ENCODE results near the gene SREBF1. TPM values are rescaled to one million over a fixed set of nuclear protein-coding genes. Genes with fewer than 3 reads are reported as not detected.

Gene SREBF1
- total and polyA plus RNA-seq, 8 donors = 13.1 to 207 (median 80.3) TPM

DNA sequence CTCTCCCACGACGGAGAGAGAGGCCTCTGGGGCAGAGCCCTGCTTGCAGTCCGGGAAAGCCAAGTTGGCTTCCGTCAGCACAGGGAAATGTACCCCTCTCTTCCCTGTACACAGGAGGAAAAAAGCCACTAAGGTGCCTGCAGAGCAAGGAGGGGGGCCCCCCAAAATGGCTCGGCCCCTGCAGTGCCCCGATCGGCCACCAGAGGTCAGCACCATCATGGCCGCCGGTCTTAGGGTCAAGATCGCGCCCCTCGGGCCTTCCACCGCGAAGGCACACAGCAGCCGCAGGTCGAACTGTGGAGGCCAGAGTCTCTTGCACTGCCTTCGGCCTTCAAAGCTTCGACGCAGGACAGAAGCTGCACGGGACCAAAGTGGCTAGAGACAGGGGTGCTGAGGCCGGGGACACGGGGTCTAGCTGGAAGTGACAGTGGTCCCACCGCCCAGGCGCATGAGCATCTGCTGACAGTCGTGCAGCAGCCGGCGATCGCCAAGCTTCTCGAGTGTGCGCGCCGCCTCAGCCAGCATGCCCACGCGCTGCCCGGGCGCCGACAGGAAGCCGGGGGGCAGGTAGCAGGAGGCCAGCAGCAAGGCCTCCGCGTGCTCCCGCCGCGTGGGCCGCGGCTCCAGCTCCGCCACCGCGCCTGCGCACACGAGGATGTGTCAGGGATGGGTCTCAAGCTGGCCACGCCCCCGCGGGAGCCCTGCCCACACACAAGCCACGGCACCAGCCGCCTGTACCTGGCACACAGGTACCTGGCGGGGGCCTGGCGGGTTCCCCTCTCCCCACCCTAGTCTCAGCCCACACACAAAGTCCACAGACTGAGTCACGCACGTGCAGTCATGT is 24.4 kb downstream of the SREBF1 start:
- Histone ChIP-seq H3K27me3 (no peaks in the 10 kb centered on the region), H3K4me1 (peaks cover 26 to 68% (median 47%) of the 10 kb centered on the region in 4 donors), H3K9me3 (no peaks in the 10 kb centered on the region), H3K27ac (peak overlapping the region; percentile 24 to 71 (median 58)), H3K4me3 (no peak overlapping the region), H3K36me3 (peaks cover 45 to 83% (median 59%) of the 10 kb centered on the region in 4 donors)
- peak; percentile 79 to 90 for DNase-seq
- intact Hi-C loops (cut with DNase I; ENCODE audit: low total_unique reads) = loop anchor here (5.0 kb wide), 1 partner anchor 50 kb away; no protein-coding TSS in a partner anchor
- 32 to 56% (median 55%) methylated on average over 10 to 59 of the region's 59 CpGs for WGBS, 5 donors
- TF ChIP-seq POLR2A (IDR thresholded peaks at IDR 0.05) (no peak), EP300 (IDR thresholded peaks at IDR 0.05) (no peak), POLR2AphosphoS5 (IDR thresholded peaks at IDR 0.05) (peak in 1 of 3 donors; percentile 68)
- TF ChIP-seq, protein P1, sequence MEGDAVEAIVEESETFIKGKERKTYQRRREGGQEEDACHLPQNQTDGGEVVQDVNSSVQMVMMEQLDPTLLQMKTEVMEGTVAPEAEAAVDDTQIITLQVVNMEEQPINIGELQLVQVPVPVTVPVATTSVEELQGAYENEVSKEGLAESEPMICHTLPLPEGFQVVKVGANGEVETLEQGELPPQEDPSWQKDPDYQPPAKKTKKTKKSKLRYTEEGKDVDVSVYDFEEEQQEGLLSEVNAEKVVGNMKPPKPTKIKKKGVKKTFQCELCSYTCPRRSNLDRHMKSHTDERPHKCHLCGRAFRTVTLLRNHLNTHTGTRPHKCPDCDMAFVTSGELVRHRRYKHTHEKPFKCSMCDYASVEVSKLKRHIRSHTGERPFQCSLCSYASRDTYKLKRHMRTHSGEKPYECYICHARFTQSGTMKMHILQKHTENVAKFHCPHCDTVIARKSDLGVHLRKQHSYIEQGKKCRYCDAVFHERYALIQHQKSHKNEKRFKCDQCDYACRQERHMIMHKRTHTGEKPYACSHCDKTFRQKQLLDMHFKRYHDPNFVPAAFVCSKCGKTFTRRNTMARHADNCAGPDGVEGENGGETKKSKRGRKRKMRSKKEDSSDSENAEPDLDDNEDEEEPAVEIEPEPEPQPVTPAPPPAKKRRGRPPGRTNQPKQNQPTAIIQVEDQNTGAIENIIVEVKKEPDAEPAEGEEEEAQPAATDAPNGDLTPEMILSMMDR (IDR thresholded peaks at IDR 0.05) = peak; percentile 35 to 100 (median 99)

DNA sequence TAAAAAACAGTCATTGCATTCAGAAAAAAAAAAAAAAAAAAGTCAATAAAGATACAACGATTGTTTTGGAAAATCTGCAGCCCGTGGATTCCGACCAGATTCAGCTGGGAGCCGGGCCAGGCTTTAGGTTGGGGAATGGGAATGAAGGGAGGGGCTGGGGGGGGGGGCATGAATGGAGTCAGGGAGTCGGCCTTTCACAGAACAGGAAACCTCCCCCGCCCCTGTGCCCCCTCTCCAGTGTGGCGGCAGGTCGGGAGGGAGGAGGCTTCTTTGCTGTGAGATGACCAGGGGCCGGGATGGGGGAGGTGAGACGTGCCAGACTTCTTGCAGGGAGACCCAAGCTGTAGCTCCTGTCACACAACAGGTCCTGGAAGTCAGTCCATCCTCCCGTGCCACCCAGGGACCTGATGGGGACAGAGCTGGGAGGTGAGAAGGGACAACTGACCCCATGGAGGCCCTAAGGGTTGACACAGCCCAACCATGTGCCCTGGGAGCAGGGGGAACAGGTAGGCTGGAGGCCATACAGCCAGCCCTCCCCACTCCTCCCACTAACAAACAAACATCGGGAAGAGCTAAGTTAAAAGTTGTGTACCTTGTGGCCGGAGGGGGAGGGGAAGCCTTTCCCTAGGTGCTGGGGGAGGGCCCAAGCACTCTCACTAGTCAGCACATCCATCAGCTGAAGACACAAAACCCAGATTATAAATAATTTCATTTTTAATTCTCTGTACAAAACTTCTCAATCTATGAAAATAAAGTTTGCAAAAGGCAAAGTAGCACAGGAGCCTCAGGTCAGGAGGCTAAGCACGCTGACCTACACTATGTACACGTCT is 25.2 kb downstream of the SREBF1 start:
- Histone ChIP-seq H3K27ac (peak overlapping the region; percentile 24 to 71 (median 58)), H3K27me3 (no peaks in the 10 kb centered on the region), H3K9me3 (no peaks in the 10 kb centered on the region), H3K36me3 (peaks cover 37 to 81% (median 53%) of the 10 kb centered on the region in 4 donors), H3K4me1 (peaks cover 26 to 68% (median 47%) of the 10 kb centered on the region in 4 donors), H3K4me3 (no peak overlapping the region)
- intact Hi-C loops (cut with DNase I; ENCODE audit: low total_unique reads) = loop anchor here (5.0 kb wide), 1 partner anchor 51 kb away; no protein-coding TSS in a partner anchor
- DNase-seq = peak in 1 of 2 donors; percentile 73
- 21 to 33% (median 31%) methylated on average over 15 of the region's 15 CpGs for WGBS, 5 donors
- TF ChIP-seq, protein P1 (IDR thresholded peaks at IDR 0.05) = no peak
- TF ChIP-seq POLR2A (IDR thresholded peaks at IDR 0.05) = no peak

DNA sequence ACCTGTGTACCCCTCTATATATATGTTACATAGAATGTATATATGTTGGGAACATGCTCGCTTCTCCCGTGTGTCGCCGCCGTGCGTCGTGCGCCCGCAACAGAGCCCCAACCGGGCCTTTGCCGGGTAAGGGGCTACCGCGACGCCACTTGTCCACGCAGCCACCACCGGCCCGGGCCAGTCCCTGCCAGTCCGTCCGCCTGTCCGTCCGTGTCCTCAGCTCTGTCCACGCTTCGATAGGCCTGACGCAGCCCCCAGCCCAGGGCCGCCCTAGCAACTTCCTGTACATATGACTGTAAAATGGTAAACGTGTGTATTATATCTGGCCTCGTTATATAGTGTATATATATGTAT is 25.9 kb downstream of the SREBF1 start:
- no peak for TF ChIP-seq EP300 (IDR thresholded peaks at IDR 0.05)
- TF ChIP-seq POLR2AphosphoS5 (IDR thresholded peaks at IDR 0.05) = no peak
- TF ChIP-seq POLR2A (IDR thresholded peaks at IDR 0.05) = no peak
- TF ChIP-seq, protein P1 (IDR thresholded peaks at IDR 0.05) = no peak
- Histone ChIP-seq H3K4me3 (peak overlapping the region in 2 of 4 donors; percentile 29 to 32), H3K4me1 (peaks cover 26 to 68% (median 47%) of the 10 kb centered on the region in 4 donors), H3K36me3 (peaks cover 30 to 82% (median 53%) of the 10 kb centered on the region in 4 donors), H3K27me3 (no peaks in the 10 kb centered on the region), H3K9me3 (no peaks in the 10 kb centered on the region), H3K27ac (peak overlapping the region in 3 of 5 donors; percentile 55 to 81 (median 78))
- no peak for DNase-seq
- 79 to 87% (median 83%) methylated on average over 27 of the region's 27 CpGs for WGBS, 5 donors
- intact Hi-C loops (cut with DNase I; ENCODE audit: low total_unique reads) = loop anchor here (5.0 kb wide), 1 partner anchor 51 kb away; no protein-coding TSS in a partner anchor

Measured in stomach (tissue), 9 donors.